CD4-positive, alpha-beta T cell (primary cell): ENCODE results near the gene KLHL11. TPM values are rescaled to one million over a fixed set of nuclear protein-coding genes. Genes with fewer than 3 reads are reported as not detected.
A peak's percentile ranks its signal among the peaks of the same experiment; 100 is the strongest.
"Not testable (repeated sequence)": the region's sequence is repeated elsewhere in the genome, so short reads cannot be mapped to it uniquely, and the experiment has no call there.

Experiments
- ATAC-seq: fragments of 200-7000 bp; cut with Tn5 transposase; one replicate; pipeline ENCODE4 v1.10.0; 2022; ENCODE audit warnings: mild to moderate bottlenecking; ENCODE audit not compliant: poor library complexity
- CTCF ChIA-PET: fragments of 350-600 bp; sonication (Branson Sonifier 250); formaldehyde crosslinking; loops from one replicate; lab custom pipeline; 2021; ENCODE audit warnings: antibody characterized with exemption, inconsistent platforms; lab: Charles Lee
- POLR2A ChIA-PET: fragments of 350-600 bp; sonication (Branson Sonifier 250); formaldehyde crosslinking; loops from one replicate; lab custom pipeline; 2021; ENCODE audit warnings: antibody characterized with exemption, inconsistent platforms; lab: Charles Lee
- DNase-seq, 14 experiments: peaks; one replicate each; pipeline ENCODE4 v3.0.0-alpha.2; 2013 to 2020; ENCODE audit warnings: mixed read lengths in 2 of 14
- H3K27ac ChIP-seq, 2 donors: one replicate each; pipeline versions ENCODE4 v1.5.1 to v1.7.0; 2013; ENCODE audit warnings: low read length in 2 of 2, low read depth in 1 of 2, mild to moderate bottlenecking in 1 of 2
- H3K27me3 ChIP-seq, 2 experiments: 1 replicate in 1 of 2; 2 replicates in 1 of 2; pipeline versions ENCODE4 v1.6.1 to v1.7.0; 2013; ENCODE audit warnings: low read length in 2 of 2, control low read depth in 1 of 2, mild to moderate bottlenecking in 1 of 2, moderate library complexity in 1 of 2; ENCODE audit not compliant: insufficient read depth in 2 of 2, control insufficient read depth in 1 of 2
- H3K36me3 ChIP-seq: one replicate; pipeline ENCODE4 v1.6.1; 2013; ENCODE audit warnings: low read length, control low read depth; ENCODE audit not compliant: insufficient read depth
- H3K4me1 ChIP-seq: one replicate; pipeline ENCODE4 v1.6.1; 2013; ENCODE audit warnings: low read length, control low read depth; ENCODE audit not compliant: insufficient read depth
- H3K4me3 ChIP-seq: one replicate; pipeline ENCODE4 v1.5.1; 2013; ENCODE audit warnings: mild to moderate bottlenecking, low read length, moderate library complexity
- H3K9me3 ChIP-seq, 2 experiments: 1 replicate in 1 of 2; 2 replicates in 1 of 2; pipeline versions ENCODE4 v1.6.1 to v1.7.0; 2013; ENCODE audit warnings: low read length in 2 of 2, mild to moderate bottlenecking in 2 of 2, control low read depth in 1 of 2, moderate library complexity in 1 of 2; ENCODE audit not compliant: control insufficient read depth in 1 of 2, insufficient read depth in 1 of 2
- H3K27ac Mint-ChIP-seq: one replicate; pipeline ENCODE4 v1.8.0; 2020; ENCODE audit warnings: mixed read lengths
- H3K27me3 Mint-ChIP-seq: one replicate; pipeline ENCODE4 v1.8.0; 2021; ENCODE audit warnings: mixed read lengths
- H3K36me3 Mint-ChIP-seq: one replicate; pipeline ENCODE4 v1.8.0; 2021; ENCODE audit warnings: low read depth, mixed read lengths
- H3K4me1 Mint-ChIP-seq: one replicate; pipeline ENCODE4 v1.8.0; 2021; ENCODE audit warnings: low read depth, mixed read lengths
- H3K4me3 Mint-ChIP-seq: one replicate; pipeline ENCODE4 v1.8.0; 2020; ENCODE audit warnings: mild to moderate bottlenecking, mixed read lengths
- H3K9me3 Mint-ChIP-seq: one replicate; pipeline ENCODE4 v1.8.0; 2020; ENCODE audit warnings: mixed read lengths
- CTCF ChIP-seq: fragments of 200-600 bp; IDR thresholded peaks from one replicate; pipeline ENCODE4 v1.8.0; 2022; ENCODE audit warnings: antibody characterized with exemption, mild to moderate bottlenecking
- intact Hi-C, 2 experiments: fragments of 100-400 bp; cut with DNase I in 1 of 2; cut with micrococcal nuclease in 1 of 2; formaldehyde crosslinking; loops; one replicate each; pipeline versions ENCODE4 v1.15.1 to v1.9.0; 2023 to 2025; cut with DNase I, micrococcal nuclease
- total RNA-seq, 174 experiments: library from RNA in 2 of 174; stranded (reverse) in 2 of 174; gene quantifications; one replicate each; pipeline ENCODE4 v1.2.3 and lab custom pipeline; 2021 to 2026

KLHL11 gene
- total RNA-seq, 2 experiments from 2014 or later = 32.9 to 34.0 TPM

- H3K27ac ChIP-seq = no peak overlapping the region
- no peak overlapping the region for H3K4me3 ChIP-seq
- H3K9me3 ChIP-seq = no peaks in the 10 kb centered on the region
- Mint-ChIP-seq H3K4me1 (peaks cover 38% of the 10 kb centered on the region), H3K27me3 (no peaks in the 10 kb centered on the region), H3K27ac (no peak overlapping the region), H3K4me3 (no peak overlapping the region), H3K36me3 (peaks cover 56% of the 10 kb centered on the region), H3K9me3 (no peaks in the 10 kb centered on the region)
- intact Hi-C loops = no loop called here
- ATAC-seq (no peak), DNase-seq (no peak)
- H3K4me1 ChIP-seq = peaks cover 4% of the 10 kb centered on the region
- CTCF ChIA-PET = interaction anchor here (1.2 kb wide), 1 partner anchor 15 kb away, joined by 3 read pairs; no protein-coding TSS in a partner anchor
- POLR2A ChIA-PET = interaction anchor here (1.0 to 1.5 kb wide), 3 partner anchors 15 to 38 kb away, joined by 3 to 7 read pairs (median 4); partner anchors contain the start of gene P3H4
- no peak for TF ChIP-seq CTCF
- H3K27me3 ChIP-seq = no peaks in the 10 kb centered on the region
- H3K36me3 ChIP-seq = peaks cover 24% of the 10 kb centered on the region
Measured at GRCh38 chr17:41849251-41849990, 15.8 kb downstream of the KLHL11 start.

GRCh38 chr17:41848788-41849187 is 16.4 kb downstream of the KLHL11 start:
- no peak for DNase-seq
- Histone ChIP-seq H3K27ac (no peak overlapping the region), H3K9me3 (no peaks in the 10 kb centered on the region), H3K4me3 (no peak overlapping the region), H3K36me3 (peaks cover 18% of the 10 kb centered on the region), H3K4me1 (peaks cover 4% of the 10 kb centered on the region), H3K27me3 (no peaks in the 10 kb centered on the region)
- ChIA-PET CTCF (interaction anchor here (1.2 kb wide), 1 partner anchor 14 kb away, joined by 3 read pairs; no protein-coding TSS in a partner anchor), POLR2A (interaction anchor here (1.0 to 1.5 kb wide), 2 partner anchors 16 to 37 kb away, joined by 4 to 7 read pairs; partner anchors contain the start of gene P3H4)
- intact Hi-C loops = no loop called here
- Mint-ChIP-seq H3K4me1 (peaks cover 32% of the 10 kb centered on the region), H3K4me3 (no peak overlapping the region), H3K27ac (no peak overlapping the region), H3K27me3 (no peaks in the 10 kb centered on the region), H3K36me3 (peaks cover 50% of the 10 kb centered on the region), H3K9me3 (no peaks in the 10 kb centered on the region)
- no peak for ATAC-seq
- TF ChIP-seq CTCF = no peak

- H3K4me3 Mint-ChIP-seq = no peak overlapping the region
- no peaks in the 10 kb centered on the region for H3K9me3 Mint-ChIP-seq
- POLR2A ChIA-PET = no interaction called here
- ATAC-seq (no peak), DNase-seq (no peak)
- CTCF ChIA-PET = no interaction called here
- Histone ChIP-seq H3K9me3 (no peaks in the 10 kb centered on the region), H3K4me3 (no peak overlapping the region), H3K27ac (no peak overlapping the region), H3K4me1 (no peaks in the 10 kb centered on the region), H3K36me3 (peaks cover 2% of the 10 kb centered on the region), H3K27me3 (no peaks in the 10 kb centered on the region)
- peaks cover 19% of the 10 kb centered on the region for H3K36me3 Mint-ChIP-seq
- intact Hi-C loops = no loop called here
- TF ChIP-seq CTCF = no peak
- no peaks in the 10 kb centered on the region for H3K27me3 Mint-ChIP-seq
- peaks cover 9% of the 10 kb centered on the region for H3K4me1 Mint-ChIP-seq
- H3K27ac Mint-ChIP-seq = no peak overlapping the region
Measured at GRCh38 chr17:41844971-41845370, 20.3 kb downstream of the KLHL11 start.

- H3K4me1 Mint-ChIP-seq, H3K36me3 Mint-ChIP-seq, H3K36me3 ChIP-seq, CTCF ChIA-PET, H3K27ac Mint-ChIP-seq, ATAC-seq, H3K4me3 ChIP-seq, H3K27me3 ChIP-seq, H3K27ac ChIP-seq, H3K9me3 Mint-ChIP-seq, H3K4me1 ChIP-seq, H3K27me3 Mint-ChIP-seq, POLR2A ChIA-PET, H3K9me3 ChIP-seq, DNase-seq, H3K4me3 Mint-ChIP-seq, intact Hi-C loops: not testable (repeated sequence)
Measured at GRCh38 chr17:41840781-41841180, 24.4 kb downstream of the KLHL11 start.

- H3K27ac Mint-ChIP-seq = not testable (repeated sequence)
Measured at GRCh38 chr17:41839448-41839847, 25.8 kb downstream of the KLHL11 start.

More at GRCh38 chr17:41839448-41839847, 25.8 kb downstream of the KLHL11 start:
- H3K27me3 ChIP-seq, intact Hi-C loops, H3K36me3 Mint-ChIP-seq, DNase-seq, H3K4me3 ChIP-seq, H3K9me3 ChIP-seq, H3K27ac ChIP-seq, H3K36me3 ChIP-seq, H3K27me3 Mint-ChIP-seq, H3K9me3 Mint-ChIP-seq, ATAC-seq: not testable (repeated sequence)
- peaks cover 18% of the 10 kb centered on the region for H3K4me1 Mint-ChIP-seq
- ChIA-PET CTCF (interaction anchor here (1.1 kb wide), 1 partner anchor 52 kb away, joined by 3 read pairs; no protein-coding TSS in a partner anchor), POLR2A (interaction anchor here (0.6 kb wide), 1 partner anchor 13 kb away, joined by 4 read pairs; no protein-coding TSS in a partner anchor)
- peaks cover 17% of the 10 kb centered on the region for H3K4me1 ChIP-seq
- peak overlapping the region; percentile 34 for H3K4me3 Mint-ChIP-seq
